Superior temporal gyrus (tissue), 1 donor: Measurements from ENCODE around the gene CYB5R2.

Experiments
- DNase-seq: peaks from one replicate; pipeline ENCODE4 v3.0.0-alpha.2; 2016; ENCODE audit errors: extremely low spot score

The CYB5R2 gene

DNA sequence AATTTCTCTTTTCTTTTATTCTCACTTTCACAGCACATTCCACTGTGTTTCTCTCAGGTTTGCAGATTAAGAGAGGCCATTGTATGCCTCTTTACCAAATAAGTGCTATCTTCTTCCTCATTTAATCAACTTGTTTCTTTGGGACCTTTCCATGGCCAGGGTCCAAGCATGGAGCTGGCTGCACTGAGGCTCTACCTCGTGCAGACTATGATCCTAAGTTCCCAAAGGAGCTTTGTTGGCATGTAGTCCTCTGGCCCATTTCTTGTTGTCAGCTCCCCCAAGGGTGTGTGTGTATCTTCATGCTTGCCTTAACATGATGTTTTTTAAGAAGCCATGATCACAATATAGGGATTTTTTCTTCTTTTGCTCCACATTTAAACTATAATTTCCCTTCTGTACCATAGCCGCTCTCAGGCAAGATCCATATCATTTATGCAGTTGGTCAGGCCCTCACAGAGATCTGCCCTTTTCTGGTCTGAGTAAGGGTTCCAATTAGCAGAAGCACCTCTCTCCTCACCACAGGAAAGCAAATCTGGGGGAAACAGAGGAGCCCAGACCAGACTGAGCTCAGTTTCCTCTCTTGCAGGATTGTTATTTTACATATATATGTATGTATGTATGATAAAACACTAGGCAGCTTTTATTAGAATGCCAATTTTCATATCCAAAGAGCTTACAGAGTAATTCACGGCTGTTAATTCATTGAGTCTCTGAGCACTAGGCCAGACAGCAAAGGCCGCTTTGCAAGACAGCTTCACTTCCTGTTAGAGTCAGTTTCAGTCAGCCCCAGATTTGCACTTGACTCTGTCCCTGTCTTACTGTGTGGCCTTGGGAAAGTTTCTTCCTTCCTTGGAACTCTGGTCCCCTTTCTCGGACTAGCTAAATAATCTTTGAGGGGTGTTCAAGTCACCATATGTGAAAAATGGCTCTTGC, 34.3 kb downstream of the CYB5R2 start:
- DNase-seq: peak; percentile 15

DNA sequence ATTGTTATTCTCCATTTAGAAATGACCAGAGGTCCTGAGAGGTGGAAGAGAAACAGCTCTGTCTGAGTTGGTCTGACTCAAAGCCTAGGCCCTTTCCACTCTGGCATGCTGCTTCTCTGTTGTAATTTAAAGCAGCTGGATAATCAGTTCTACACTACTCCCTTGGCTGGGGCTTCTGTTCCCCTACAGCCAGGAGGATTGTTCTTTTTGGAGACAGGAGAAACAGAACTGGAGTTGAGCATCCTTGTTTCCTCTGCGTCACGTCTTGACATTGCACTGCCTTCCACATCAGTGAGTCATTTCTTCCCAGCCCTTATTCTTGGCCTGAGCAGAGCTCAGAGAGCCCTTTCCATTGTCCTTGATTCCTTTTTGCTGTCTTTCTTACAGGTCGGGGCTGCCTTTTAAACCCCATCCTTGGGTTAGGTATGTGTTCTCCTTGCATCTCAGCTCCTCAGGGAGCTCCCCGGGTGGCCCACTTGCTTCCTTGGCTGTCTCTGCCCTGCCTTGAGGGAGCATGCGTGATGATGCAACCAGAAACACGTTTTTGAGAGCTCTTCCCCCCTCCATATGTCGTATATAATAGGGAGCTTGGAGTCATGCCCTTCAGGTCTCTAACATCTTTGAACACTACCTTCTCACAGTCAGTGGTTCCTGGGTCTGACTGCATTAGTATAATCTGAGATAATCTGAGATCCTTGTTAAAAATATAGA, 35.7 kb downstream of the CYB5R2 start:
- DNase-seq: no peak

DNA sequence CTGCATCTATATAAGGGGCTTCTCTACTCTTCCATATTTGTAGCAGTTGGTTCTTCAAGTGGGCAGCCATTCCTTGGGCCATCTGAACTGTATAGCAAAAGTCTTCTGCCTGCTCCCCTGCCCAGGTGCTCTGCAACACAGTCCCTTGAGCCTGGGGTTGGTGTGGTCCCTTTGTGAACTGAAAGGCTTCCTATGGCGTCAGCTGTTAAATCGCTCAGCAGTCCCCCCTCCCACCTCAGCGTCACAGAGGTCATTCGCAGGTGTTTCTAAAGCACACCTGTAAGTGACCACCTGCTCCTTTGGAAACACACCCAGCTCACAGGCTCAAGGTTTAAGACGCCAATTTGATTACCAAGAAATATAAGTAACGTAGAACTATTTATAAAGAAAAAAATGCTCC, 37.0 kb downstream of the CYB5R2 start:
- no peak for DNase-seq

DNA sequence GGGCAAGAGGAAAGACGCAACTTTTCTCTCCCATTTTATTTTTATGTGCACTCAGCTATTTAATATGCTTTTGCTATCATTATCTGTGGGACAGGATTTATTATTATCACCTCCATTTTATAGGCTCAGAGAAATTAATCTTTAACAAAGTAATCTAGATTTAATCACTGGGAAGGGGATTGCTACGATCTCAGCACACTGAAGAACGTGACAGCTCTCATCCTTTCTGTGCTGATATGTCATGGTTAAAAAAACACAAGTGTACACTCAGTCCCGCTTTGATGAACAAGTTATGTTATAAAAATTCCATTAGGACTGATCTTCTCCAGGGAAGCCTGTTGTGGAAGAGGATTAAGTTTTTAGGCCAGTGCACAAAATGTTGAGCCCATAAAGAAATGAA, 37.6 kb downstream of the CYB5R2 start:
- peak; percentile 10 for DNase-seq

DNA sequence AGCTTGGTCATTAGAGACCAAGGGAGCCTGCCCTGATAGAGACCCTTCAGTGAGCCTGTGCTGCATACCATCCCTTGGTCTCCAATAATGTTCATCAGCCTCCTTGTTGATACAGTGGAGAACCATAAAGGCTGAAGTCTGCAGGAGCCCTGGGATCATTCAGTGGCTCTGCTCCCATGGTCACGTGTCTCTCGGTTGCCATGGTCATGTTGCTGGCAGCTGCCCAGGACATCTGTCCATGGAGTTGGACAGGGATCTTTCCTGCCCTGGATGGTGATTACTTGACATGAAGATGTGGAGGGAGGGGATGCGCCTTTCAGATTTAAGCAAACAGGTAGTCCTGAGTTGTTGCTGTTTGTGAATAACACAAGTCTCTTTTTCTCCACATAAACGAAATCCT, 38.2 kb downstream of the CYB5R2 start:
- DNase-seq: peak; percentile 92

DNA sequence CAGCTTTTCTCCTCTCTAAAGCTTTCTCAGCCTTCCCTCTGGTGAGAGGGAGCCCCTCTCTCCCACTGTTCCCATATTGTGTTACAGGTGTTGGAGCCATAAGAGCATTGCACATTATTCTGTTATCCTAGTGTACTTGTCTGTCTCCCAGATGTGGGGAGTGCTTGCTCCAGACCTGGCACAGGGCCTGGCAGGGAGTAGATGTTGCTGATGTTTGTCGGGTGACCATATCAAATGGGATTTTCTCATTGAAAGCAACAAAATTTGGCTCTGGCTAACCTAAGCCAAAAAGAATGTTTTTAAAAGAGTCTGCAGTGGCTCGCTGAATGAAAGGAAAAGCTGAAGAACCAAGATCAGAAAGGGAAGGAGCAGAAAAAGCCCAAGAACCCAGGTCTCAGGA, 41.1 kb downstream of the CYB5R2 start:
- DNase-seq: no peak

DNA sequence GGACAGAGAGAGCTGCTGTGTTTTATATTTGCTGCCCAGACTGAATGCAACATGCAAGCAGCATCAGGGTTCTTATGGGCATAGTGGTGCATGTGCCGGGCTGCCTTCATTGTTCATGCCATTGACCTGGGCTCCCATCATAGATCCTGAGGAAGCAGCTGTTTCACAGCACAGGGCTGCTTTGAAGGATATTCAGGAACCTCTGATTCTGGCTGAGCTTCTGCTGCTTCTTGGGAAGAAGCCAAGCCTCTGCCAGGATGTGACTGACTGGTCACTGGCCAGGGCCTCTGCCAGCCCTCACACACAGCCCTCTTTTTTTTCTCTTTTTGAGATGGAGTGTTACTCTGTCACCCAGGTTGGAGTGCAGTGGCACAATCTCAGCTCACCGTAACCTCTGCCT, 43.3 kb downstream of the CYB5R2 start:
- DNase-seq: peak; percentile 76

DNA sequence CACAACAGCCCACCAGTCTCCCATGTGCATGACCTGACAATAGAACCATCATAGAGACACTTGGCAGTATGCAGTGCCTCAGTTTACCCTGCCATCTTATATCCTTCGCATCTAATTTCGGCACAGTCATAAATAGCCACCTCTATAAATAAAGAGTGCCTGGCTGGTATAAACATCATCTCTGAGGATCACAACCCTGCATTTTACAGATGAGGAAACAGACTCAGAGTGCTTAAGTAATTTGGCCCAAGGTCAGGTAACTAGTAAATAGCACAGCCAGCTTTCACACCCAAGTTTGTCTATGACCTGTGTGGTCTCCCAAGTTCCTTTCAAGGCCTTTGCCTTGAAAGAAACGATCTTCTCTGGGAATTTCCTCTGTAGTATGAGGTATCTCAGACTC, 44.6 kb downstream of the CYB5R2 start:
- DNase-seq: no peak

DNA sequence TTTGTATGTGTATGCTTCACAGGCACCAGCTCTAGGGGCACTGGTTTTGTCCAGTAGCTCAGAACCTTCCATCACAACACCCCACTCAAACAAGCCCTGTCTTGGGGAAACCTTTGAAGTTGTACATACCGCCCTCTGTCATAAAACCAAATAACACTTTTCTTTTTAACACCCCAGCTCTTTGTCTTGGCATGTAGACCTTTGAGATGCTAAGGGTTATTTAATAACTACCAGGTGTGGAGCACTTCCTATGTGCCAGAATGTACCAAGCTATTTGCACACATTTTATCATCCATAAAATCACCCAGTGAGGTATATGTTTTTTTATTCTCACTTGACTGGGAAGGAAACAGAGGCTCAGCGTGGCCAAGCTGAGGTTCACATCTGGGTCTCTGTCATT, 50.6 kb downstream of the CYB5R2 start:
- DNase-seq: no peak

DNA sequence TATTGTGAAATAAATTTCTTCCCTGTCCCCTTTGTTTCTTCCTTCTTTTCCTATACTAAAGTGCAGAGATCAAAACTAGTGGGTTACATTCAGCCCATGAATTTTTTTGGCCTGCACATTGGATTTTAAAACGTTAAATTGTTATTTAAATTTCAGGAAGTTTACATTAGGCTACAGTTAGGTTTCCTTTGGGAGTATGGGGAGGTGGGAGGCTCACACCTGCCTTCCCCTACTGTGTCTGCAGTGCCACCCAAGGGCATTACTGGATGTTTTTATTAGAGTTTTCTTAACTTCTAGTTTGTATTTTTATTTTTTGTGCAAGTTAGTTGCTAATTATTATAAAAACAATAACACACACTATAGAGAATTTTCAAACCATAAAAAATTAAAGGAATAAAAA, 51.7 kb downstream of the CYB5R2 start:
- DNase-seq: no peak

DNA sequence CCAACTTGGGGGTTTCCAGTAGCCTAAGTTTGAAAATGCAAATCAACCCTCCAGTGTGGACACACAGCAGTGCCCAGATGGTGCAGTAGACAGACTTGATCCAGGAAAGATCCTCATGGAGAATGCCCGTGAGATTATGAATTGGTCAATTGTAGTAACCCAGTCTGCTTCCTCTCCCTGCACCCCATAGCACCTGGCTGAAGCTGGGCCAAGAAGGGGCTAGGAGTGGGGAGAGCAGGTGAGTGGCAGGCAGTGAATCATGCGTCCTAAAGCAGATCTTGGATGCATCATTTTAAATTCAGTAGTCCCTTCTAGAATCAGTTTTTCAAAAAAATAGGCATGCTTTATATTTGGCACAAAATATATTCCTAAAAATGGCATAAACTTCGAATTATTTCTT, 52.2 kb downstream of the CYB5R2 start:
- no peak for DNase-seq

DNA sequence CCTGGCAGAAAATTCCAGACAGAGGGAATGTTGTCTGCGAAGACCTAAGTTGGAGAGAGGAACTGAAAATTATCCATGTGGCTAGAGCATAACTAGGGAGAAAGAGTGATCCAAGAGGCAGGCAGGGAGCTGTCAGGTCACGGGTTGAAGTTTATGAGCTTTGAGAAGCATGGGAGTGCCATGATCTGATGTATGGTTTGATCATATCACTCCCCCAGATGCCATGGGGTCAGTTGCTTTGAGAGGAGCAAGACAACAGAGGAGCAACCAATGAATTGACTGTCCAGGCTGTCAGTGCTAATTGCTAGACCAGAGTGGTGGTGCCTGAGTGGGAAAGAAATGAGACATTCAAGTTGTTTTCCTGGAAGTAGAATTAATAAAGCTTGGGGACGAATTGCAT, 54.0 kb downstream of the CYB5R2 start:
- no peak for DNase-seq

DNA sequence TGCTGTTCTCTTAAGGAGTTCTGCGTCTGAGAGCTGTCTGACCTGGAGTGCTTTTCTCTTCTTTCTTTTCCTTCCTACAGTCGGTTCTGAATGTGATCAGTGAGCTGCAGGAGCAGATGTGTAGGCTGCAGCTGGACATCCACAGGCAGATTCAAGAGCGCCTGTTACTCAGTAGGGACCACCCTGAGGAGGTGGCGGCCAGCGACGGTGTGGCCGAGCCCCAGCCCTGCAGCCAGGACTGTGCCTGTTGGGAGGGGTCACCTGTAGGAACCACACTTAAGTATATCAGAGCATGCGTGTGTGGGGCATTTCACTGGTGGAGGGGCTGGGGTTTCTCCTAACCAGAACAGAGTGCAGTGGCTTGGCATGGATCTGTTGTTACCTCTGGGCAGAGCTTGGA, 56.3 kb downstream of the CYB5R2 start:
- no peak for DNase-seq
